IPS DF 4.7 (cell line): ENCODE data around the gene NPC1L1.

Source experiments
- DNase-seq: peaks from one replicate; pipeline ENCODE4 v3.0.0-alpha.2; 2013; ENCODE audit warnings: low spot score; ENCODE audit errors: extremely low read depth

Gene NPC1L1

GRCh38 chr7:44476313-44476712, 64.8 kb downstream of the NPC1L1 start:
- no peak for DNase-seq

DNA sequence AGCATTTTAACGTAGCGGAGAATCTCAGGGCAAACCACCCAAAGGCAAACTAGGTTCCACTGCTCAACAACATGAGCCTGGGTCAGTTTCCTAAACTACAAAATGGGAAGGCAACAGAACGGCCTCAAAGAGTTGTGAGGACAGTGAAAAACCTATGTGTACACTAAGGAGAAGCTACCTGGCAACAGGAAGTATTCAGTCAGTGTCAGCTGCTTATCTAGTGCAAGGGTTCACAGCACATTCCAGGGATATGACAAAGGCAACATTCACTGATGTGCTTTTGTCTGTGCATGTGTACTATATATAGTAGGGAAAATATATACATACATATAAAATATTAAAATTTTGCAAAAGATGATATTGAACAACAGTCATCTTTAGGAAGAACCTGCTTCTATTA, 67.8 kb downstream of the NPC1L1 start:
- DNase-seq = no peak

DNA sequence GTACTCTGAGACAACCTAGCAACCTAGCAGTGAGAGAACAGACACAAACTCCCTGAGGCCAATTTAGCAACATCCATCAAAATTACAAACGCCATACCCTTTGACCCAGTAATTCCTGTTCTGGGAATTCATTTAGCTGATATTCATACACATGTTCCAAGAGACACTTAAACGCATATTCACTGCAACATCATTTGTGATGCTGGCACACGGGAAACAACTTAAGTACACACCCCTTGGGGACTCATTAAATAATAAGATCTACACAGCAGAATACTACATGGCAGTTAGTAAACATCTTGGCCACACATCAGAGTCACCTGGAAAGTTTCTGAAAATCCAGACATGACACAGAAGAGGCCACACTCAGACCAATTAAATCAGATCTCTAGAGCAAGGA, 68.3 kb downstream of the NPC1L1 start:
- no peak for DNase-seq

DNA sequence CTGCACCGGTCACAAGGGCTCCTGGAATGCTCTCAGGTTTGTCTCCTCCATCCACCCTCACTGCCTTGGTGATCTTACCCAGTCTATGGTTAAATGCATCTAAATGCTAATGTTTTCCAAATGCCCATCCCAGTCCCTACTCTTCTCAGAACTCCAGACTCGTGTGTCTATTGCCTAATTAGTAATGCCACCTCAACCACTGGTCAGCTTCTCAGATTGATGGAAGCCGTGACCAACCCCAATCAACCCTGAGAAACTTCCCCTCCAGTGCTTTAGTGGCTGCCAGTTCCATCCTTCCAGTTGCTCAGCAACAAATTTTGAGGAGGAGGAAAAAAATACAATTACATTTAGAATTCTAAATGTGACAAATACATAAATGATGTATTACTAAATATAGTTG, 69.3 kb downstream of the NPC1L1 start:
- DNase-seq = no peak

DNA sequence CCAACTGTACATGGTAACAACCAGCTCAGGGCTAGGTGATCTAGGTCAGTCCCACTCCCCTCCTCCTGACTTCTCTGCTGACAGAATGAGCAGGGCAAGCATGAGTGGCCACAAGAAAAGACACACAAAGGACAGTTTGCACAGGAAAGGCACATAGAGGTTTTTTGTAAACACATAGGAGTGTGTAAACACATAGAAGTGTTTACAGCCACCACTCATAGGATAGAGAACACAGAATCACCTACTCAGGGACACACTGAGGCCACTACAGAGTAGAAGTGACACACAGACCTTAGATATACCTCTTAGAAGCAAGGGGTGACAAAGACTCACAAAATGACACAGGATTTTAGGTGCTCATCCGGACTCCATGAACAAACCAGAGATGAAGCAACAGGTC, 69.7 kb downstream of the NPC1L1 start:
- DNase-seq = no peak

GRCh38 chr7:44470628-44471245, 70.4 kb downstream of the NPC1L1 start:
- no peak for DNase-seq

DNA sequence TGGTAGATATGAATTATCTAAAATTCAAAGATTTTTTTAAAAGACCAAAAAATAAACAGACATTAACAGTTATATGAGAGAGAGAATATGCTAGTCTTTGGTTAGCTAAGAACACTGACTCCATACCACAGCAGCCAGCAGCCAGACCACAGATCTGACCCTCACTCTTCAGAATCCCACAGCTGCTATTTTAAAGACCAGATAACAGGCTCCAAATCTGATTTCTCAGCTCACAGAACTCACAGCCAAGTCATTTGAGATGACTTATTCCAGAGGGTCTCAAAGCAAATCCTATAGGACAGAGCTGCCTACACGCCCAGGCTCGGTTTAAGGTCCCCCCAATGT, 71.0 kb downstream of the NPC1L1 start:
- no peak for DNase-seq

DNA sequence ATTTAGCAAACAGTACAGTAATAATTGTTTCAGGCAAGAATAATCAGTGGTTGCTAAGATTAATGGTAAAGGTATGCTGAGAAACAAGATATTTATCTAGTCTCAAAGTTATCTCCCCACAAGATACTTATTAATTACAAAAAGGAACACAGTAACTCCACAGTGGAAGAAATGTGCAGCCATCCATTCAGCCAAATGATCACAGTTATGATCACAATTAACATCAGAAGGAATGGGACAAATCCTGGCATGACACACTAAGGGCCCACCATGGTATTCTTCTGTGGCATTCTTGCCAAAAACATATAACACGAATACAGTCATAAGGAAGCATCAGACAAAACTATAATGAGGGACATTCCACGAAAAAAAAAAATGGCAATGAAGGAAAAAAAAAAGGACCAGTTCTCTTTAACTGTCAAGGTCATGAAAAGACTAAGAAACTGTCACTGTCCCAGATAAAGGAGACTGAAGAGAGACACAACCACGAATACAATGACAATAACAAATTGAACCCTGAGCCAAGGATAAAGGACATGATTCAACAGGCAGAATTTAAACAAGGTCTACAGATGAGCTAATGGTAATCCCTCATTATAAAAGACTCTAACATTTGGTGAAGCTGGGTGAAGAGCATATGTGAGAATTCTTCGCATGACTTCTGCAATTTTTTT, 71.5 kb downstream of the NPC1L1 start:
- no peak for DNase-seq

DNA sequence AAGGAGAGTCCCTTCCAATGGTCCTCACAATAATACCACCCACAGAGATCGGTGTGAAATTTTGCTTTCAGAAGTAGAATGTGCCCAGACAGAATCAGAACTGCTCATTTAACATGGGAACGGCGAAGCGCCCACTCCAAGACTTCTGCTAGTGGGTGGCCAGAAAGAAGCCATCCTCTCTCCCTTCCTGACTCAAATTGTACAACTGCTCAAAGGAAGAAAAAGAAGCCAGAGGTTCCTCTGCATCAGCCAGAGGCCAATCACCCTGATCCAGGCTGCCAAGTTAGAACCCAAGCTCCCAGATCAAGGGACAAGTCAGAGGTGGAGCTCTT, 73.9 kb downstream of the NPC1L1 start:
- DNase-seq = no peak

- no peak for DNase-seq
Observed at GRCh38 chr7:44466300-44467216, 74.6 kb downstream of the NPC1L1 start.

GRCh38 chr7:44465490-44465889, 75.6 kb downstream of the NPC1L1 start:
- no peak for DNase-seq

GRCh38 chr7:44463169-44463808, 77.8 kb downstream of the NPC1L1 start:
- DNase-seq = no peak
